AG09319 (cell line): Measurements from ENCODE around the gene DSCAM.

ENCODE experiments used
- DNase-seq: peaks from one replicate; pipeline ENCODE4 v3.0.0-alpha.2; 2010; ENCODE audit warnings: low read depth; ENCODE audit errors: extremely low read depth
- TF ChIP-seq, protein P1 (sequence below): IDR thresholded peaks from 2 replicates; pipeline ENCODE4 v1.5.1; 2011; ENCODE audit warnings: low read depth, mild to moderate bottlenecking, inconsistent platforms, low read length, moderate library complexity

The DSCAM gene

DNA sequence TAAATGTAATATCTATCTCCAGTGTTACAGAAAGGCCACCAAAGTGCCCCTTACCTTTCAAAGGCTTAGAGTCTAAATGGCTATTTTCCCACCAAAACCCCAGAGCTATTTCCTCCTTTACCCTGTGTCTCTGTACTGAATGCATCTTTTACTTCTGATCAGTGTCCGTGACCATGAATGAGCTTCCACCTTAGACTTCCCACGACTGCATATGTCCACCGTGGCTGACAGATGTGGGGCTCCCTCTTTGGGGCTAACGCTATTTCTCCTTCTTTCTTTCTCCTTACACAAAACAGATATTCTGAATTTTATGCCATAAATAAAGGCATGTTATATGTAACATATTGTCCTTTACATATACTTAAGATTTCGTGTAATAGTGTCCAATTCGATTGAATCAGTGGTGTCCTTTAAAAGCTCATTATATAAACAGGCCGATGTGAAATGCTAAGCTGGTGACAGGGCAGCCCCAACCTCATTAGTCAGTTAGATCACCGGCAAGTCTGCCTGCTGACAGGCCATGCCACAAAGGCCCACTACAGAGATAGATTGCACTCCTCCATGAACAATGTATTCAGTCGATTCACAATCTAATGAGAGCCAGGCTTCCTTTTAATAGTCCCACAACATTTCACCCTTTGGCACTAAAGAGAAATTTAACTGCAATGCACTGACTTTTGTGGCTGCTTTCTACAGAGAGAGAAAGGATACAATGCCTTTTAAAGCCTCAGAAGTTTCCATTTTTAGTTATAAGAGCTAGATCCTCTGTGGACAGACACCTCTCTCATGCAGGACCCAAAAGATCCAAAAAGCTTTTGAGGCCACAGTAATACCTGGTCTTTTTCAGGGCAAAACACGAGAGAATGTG, 681.8 kb downstream of the DSCAM start:
- TF ChIP-seq, protein P1, sequence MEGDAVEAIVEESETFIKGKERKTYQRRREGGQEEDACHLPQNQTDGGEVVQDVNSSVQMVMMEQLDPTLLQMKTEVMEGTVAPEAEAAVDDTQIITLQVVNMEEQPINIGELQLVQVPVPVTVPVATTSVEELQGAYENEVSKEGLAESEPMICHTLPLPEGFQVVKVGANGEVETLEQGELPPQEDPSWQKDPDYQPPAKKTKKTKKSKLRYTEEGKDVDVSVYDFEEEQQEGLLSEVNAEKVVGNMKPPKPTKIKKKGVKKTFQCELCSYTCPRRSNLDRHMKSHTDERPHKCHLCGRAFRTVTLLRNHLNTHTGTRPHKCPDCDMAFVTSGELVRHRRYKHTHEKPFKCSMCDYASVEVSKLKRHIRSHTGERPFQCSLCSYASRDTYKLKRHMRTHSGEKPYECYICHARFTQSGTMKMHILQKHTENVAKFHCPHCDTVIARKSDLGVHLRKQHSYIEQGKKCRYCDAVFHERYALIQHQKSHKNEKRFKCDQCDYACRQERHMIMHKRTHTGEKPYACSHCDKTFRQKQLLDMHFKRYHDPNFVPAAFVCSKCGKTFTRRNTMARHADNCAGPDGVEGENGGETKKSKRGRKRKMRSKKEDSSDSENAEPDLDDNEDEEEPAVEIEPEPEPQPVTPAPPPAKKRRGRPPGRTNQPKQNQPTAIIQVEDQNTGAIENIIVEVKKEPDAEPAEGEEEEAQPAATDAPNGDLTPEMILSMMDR: no peak
- DNase-seq: no peak

DNA sequence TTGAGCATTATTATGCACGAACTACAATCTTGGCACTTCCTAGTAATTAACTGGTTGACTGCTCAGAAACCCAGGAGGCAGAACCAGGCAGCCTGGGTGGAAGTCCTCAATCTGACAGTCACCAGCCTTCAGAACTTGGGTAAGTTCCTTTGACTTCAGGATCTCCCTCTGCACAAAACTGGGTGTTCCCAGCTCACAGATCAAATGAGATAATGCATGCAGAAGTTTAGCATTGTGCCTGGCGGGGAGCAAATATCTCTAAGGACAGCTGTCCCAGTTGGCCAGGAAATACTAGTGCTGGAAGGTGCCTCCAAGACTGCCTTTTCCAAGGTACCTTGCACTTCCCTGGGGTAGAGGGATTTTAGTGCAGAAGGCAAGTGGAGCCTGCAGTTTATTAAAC, 684.9 kb downstream of the DSCAM start:
- no peak for DNase-seq
- TF ChIP-seq, protein P1: no peak

DNA sequence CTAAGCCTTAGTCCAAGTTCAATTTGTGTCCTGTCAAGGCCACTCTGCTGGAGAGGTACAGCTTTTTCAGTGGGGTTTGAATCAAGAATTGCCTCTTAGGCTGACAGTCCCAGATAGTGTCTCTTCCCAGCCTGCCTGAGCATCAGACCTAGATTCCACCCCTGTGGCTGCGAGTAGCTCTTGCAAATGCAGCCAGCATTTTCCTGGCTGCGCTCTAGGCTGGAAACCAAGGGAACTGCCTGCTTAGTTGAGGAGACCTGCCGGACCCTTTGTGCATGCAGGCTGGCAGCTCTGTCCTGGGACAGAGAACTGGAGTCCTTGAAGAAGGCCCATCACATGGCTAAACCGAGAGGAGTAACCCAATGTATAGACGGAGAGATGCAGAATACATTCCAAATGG, 686.0 kb downstream of the DSCAM start:
- TF ChIP-seq, protein P1: no peak
- no peak for DNase-seq

DNA sequence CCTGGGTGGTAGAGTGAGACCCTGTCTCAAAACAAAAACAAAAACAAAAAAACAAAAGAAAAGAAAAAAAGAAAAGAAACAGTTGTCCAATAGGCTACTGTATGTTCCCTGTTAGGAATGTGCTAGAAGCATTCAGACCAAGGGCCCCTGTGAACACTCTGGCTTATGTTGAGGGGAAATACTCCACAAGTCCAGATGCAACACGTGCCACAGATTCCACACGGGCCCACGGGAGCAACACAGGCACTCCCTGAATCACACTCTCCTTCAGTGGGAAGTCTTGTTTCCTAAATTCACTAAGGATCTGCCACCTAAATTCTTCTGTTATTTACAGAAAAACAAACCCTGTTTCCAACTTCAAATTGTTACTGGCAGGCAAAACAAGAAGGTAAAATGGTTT, 688.6 kb downstream of the DSCAM start:
- no peak for DNase-seq
- TF ChIP-seq, protein P1: no peak

DNA sequence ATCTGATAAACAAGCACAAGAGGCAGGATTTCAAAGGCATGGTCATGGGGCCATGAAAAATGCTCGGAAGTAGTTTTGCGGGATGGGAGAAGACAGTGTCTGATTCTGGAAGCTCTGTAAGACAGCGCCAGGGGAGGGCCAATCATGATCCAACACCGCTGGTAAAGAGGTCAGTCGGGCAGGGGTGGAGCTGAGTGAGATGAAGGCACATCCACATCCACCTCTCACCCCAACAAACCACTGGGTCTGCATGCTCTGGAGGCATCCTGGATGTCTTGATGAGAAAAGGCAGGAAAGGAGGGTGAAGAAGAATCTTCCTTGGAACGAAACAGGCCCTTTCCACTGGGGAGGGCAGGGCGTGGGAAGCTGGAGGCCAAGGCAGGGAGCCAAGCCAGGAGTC, 691.4 kb downstream of the DSCAM start:
- TF ChIP-seq, protein P1: no peak
- no peak for DNase-seq

DNA sequence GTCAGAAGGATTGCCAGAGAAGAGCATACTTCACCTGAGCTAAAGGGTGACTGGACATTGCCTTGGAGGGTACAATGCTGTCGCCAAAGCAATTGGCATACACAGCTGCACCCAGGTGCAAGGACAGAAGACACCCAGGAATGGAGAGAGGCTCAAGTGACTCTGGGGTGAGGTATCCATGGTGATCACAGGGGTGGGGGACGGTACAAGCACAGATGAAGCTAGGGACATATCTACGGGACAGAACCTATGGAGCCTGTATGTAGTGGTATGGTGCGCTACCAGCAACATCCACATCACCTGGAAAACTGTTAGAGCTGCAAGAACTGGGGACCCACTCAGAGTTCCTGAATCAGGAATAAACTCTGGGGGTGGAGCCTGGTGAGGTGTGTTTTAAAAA, 693.6 kb downstream of the DSCAM start:
- TF ChIP-seq, protein P1: no peak
- no peak for DNase-seq

DNA sequence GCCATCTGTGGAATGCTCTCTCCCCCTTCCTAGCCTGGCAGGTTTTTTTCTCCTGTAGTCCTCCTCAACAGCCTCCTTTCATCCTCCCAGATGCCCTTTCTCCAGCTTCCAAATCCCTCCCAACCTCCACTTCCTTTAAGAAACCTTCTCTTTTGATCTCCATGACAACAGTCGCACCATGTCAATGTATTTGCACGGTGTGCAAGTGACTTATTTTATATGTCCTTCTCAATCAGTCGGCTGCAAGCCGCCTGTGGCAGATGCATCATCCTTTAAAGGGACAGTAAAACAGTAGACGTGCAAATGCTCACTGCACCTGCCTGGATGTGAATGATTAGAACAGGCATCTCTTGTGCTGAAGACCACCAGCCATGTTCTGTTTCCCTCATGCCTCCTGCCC, 694.5 kb downstream of the DSCAM start:
- no peak for DNase-seq
- TF ChIP-seq, protein P1: no peak
